ENCODE results near the gene HEY2. TPM values are rescaled to one million over a fixed set of nuclear protein-coding genes. Genes with fewer than 3 reads are reported as not detected.

HEY2 gene
- total and polyA plus RNA-seq, 4 donors: 1.0 to 2.0 (median 1.4) TPM

DNA sequence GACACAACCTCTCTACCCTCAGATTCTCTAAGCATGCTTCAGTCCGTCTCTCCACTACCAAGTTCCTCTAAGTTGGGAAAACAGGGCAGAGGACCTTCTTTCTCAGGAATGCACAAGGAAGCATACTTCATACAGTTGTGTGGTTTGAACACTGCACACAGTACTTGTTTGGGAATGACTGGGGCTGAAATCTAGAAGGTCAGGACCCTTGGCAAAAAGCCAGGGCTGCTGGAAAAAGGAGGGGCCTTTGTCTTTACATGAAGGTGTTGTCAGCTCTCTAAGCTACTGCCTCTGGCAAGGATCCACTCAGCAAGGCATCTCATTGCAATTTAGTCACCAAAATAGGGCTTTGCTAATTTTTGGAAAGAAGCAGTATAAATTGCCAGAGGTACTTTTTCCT lies 20.7 kb upstream of the HEY2 start:
- TF ChIP-seq JUND (IDR thresholded peaks at IDR 0.05) (no peak), FOXA1 (IDR thresholded peaks at IDR 0.05) (no peak), GABPA (IDR thresholded peaks at IDR 0.05 in 1 of 2, conservative IDR thresholded peaks at IDR 0.05 in 1 of 2) (no peak), HNF4G (IDR thresholded peaks at IDR 0.05) (no peak), FOXA2 (IDR thresholded peaks at IDR 0.05) (no peak), TAF1 (conservative IDR thresholded peaks at IDR 0.05) (no peak)
- TF ChIP-seq, protein P1, sequence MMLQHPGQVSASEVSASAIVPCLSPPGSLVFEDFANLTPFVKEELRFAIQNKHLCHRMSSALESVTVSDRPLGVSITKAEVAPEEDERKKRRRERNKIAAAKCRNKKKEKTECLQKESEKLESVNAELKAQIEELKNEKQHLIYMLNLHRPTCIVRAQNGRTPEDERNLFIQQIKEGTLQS (IDR thresholded peaks at IDR 0.05): no peak
- no peaks in the 10 kb centered on the region for H3K9me3 ChIP-seq (ENCODE audit: control insufficient read depth in 4 of 4, low read length in 3 of 4)
- WGBS: 95% methylated on average over 1 of the region's 1 CpG

DNA sequence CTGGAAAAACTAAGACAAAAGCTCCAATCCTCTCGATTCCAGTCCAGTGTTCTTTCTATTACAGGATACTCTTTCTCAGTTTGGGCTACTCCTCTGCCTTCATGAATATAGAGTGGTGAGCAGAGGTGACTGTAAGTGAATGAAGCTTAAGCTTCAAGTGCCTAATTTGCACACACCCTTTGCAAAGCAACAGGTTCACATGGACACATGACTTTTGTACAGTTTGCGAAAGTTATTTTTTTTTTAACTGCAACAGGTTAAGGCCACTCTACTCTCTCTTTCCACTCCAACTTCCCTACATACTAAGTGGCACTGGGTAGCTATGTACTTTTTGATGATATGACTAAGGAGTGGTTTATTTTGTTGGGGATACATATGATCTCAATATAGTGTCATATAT lies 19.4 kb upstream of the HEY2 start:
- Histone ChIP-seq H3K4me1 (ENCODE audit: control insufficient read depth in 4 of 4, insufficient read depth in 4 of 4, low read length in 3 of 4) (no peaks in the 10 kb centered on the region), H3K9ac (ENCODE audit: low read depth in 1 of 2, low read length in 2 of 2) (no peak overlapping the region), H3K27ac (ENCODE audit: low read depth in 1 of 2, low read length in 2 of 2) (no peak overlapping the region), H3K4me3 (ENCODE audit: low read depth in 1 of 3, low read length in 3 of 3) (no peak overlapping the region), H3K9me3 (ENCODE audit: control insufficient read depth in 4 of 4, low read length in 3 of 4) (no peaks in the 10 kb centered on the region), H3K36me3 (ENCODE audit: control insufficient read depth in 4 of 4, insufficient read depth in 3 of 4, low read depth in 1 of 4, low read length in 3 of 4) (no peaks in the 10 kb centered on the region), H3K27me3 (ENCODE audit: control insufficient read depth in 4 of 4, insufficient read depth in 4 of 4, low read length in 3 of 4) (no peaks in the 10 kb centered on the region)
- WGBS: 94% methylated on average over 2 of the region's 2 CpGs
- TF ChIP-seq, protein P2, sequence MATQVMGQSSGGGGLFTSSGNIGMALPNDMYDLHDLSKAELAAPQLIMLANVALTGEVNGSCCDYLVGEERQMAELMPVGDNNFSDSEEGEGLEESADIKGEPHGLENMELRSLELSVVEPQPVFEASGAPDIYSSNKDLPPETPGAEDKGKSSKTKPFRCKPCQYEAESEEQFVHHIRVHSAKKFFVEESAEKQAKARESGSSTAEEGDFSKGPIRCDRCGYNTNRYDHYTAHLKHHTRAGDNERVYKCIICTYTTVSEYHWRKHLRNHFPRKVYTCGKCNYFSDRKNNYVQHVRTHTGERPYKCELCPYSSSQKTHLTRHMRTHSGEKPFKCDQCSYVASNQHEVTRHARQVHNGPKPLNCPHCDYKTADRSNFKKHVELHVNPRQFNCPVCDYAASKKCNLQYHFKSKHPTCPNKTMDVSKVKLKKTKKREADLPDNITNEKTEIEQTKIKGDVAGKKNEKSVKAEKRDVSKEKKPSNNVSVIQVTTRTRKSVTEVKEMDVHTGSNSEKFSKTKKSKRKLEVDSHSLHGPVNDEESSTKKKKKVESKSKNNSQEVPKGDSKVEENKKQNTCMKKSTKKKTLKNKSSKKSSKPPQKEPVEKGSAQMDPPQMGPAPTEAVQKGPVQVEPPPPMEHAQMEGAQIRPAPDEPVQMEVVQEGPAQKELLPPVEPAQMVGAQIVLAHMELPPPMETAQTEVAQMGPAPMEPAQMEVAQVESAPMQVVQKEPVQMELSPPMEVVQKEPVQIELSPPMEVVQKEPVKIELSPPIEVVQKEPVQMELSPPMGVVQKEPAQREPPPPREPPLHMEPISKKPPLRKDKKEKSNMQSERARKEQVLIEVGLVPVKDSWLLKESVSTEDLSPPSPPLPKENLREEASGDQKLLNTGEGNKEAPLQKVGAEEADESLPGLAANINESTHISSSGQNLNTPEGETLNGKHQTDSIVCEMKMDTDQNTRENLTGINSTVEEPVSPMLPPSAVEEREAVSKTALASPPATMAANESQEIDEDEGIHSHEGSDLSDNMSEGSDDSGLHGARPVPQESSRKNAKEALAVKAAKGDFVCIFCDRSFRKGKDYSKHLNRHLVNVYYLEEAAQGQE (IDR thresholded peaks at IDR 0.05): no peak
- no peak for TF ChIP-seq GABPA (IDR thresholded peaks at IDR 0.05 in 1 of 2, conservative IDR thresholded peaks at IDR 0.05 in 1 of 2)
- TF ChIP-seq FOXA2 (IDR thresholded peaks at IDR 0.05): no peak
- TF ChIP-seq HNF4G (IDR thresholded peaks at IDR 0.05): no peak
- no peak for TF ChIP-seq RXRA (IDR thresholded peaks at IDR 0.05)
- TF ChIP-seq, protein P1 (IDR thresholded peaks at IDR 0.05): no peak
- TF ChIP-seq, protein P3, sequence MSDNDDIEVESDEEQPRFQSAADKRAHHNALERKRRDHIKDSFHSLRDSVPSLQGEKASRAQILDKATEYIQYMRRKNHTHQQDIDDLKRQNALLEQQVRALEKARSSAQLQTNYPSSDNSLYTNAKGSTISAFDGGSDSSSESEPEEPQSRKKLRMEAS (IDR thresholded peaks at IDR 0.05): no peak
- TF ChIP-seq HNF4A (conservative IDR thresholded peaks at IDR 0.05): no peak
- no peak for TF ChIP-seq NR2F2 (IDR thresholded peaks at IDR 0.05)
- TF ChIP-seq JUND (IDR thresholded peaks at IDR 0.05): no peak
- no peak for TF ChIP-seq FOXA1 (IDR thresholded peaks at IDR 0.05)
- TF ChIP-seq, protein P4, sequence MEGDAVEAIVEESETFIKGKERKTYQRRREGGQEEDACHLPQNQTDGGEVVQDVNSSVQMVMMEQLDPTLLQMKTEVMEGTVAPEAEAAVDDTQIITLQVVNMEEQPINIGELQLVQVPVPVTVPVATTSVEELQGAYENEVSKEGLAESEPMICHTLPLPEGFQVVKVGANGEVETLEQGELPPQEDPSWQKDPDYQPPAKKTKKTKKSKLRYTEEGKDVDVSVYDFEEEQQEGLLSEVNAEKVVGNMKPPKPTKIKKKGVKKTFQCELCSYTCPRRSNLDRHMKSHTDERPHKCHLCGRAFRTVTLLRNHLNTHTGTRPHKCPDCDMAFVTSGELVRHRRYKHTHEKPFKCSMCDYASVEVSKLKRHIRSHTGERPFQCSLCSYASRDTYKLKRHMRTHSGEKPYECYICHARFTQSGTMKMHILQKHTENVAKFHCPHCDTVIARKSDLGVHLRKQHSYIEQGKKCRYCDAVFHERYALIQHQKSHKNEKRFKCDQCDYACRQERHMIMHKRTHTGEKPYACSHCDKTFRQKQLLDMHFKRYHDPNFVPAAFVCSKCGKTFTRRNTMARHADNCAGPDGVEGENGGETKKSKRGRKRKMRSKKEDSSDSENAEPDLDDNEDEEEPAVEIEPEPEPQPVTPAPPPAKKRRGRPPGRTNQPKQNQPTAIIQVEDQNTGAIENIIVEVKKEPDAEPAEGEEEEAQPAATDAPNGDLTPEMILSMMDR (IDR thresholded peaks at IDR 0.05; ENCODE audit: low read depth, low read length, missing input control): no peak
- no peak for TF ChIP-seq EGR1 (IDR thresholded peaks at IDR 0.05; ENCODE audit: low read depth in 2 of 2)
- no peak for DNase-seq (ENCODE audit: low spot score)

More for the DNA sequence above, 20.7 kb upstream of the HEY2 start:
- no peak overlapping the region for H3K4me3 ChIP-seq (ENCODE audit: low read depth in 1 of 3, low read length in 3 of 3)
- H3K9ac ChIP-seq (ENCODE audit: low read depth in 1 of 2, low read length in 2 of 2): no peak overlapping the region
- no peaks in the 10 kb centered on the region for H3K36me3 ChIP-seq (ENCODE audit: control insufficient read depth in 4 of 4, insufficient read depth in 3 of 4, low read depth in 1 of 4, low read length in 3 of 4)
- DNase-seq (ENCODE audit: low spot score): no peak
- H3K27ac ChIP-seq (ENCODE audit: low read depth in 1 of 2, low read length in 2 of 2): no peak overlapping the region
- H3K27me3 ChIP-seq (ENCODE audit: control insufficient read depth in 4 of 4, insufficient read depth in 4 of 4, low read length in 3 of 4): no peaks in the 10 kb centered on the region
- no peaks in the 10 kb centered on the region for H3K4me1 ChIP-seq (ENCODE audit: control insufficient read depth in 4 of 4, insufficient read depth in 4 of 4, low read length in 3 of 4)

All from liver (tissue), 9 donors.